GM18909 (cell line): ENCODE results near the gene ANO2.

Experiments
- ATAC-seq: cut with Tn5 transposase; IDR thresholded peaks from one replicate; pipeline ENCODE4 v1.9.1; 2021; ENCODE audit warnings: mild to moderate bottlenecking; ENCODE audit not compliant: unreplicated experiment, poor library complexity

The ANO2 gene

DNA sequence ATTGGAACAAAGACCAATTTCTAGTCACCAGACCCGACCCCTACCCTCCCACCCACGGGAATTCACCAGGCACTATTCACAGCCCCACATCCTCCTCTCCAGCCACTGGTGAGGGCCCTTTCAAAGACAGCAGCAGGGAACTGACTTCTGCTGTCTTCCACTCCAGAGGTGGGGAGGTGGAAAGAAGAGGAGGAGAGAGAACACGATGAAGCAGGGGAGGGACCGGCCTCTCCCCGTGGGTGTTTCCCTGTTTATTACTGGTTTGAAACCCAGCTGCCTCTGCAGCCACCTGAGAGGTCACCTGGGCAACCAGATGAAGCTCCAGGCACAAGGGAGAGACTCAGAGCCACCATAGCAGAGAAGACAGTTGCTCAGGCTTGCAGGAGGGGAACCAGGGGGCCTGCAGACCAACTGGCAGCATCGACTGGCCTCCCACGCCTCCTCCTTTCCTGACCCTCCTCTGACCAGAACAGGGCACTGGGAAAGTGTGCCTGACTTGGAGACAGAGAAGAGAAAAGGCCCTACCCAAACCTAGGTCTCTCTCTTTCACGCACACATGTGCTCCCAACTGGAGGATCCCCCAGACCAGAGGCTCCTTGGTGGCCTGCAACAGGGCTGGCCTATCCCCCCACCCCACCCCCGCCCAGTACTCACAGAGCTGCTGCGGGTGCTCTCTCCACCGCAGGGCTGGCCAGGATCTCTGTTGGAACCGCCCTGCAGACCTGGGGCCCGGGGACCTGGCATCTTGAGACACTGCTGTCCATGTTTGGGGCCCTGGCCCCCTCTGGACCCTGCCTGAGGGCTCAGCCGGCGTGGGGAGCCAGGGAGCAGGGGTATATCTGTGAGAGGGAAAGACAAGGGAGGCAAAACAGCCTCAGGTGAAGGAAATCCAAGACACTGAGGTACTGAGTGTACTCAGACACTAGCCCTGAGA lies 22.8 kb downstream of the ANO2 start:
- ATAC-seq, result no peak

- no peak for ATAC-seq
Observed at GRCh38 chr12:5921027-5921909, 23.8 kb downstream of the ANO2 start.

DNA sequence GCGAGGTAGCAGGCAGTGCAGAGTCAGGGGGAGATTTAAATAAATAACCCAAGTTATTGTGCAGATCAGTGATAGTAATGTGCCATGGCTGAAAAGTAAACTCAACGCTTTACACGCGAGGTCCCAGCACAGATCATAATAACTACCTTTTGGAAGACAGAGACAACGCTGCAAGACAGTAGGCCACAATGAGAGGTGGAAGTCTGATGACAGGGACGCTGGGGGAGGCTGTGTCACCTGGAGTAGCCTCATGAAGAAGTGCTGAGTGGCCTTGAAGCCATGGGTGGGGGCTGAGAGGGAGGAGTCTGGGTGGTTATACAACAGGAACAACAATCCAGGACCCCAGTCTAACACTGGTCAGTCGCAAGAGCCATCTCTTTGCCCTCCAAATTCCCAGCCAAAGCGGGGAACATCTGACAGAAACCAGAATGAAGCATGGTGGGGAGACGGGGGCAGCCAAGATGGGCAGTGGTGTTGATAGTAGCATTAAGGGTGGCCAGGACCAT lies 28.2 kb downstream of the ANO2 start:
- ATAC-seq, result no peak

GRCh38 chr12:5915511-5915910 lies 29.5 kb downstream of the ANO2 start:
- ATAC-seq, result no peak

DNA sequence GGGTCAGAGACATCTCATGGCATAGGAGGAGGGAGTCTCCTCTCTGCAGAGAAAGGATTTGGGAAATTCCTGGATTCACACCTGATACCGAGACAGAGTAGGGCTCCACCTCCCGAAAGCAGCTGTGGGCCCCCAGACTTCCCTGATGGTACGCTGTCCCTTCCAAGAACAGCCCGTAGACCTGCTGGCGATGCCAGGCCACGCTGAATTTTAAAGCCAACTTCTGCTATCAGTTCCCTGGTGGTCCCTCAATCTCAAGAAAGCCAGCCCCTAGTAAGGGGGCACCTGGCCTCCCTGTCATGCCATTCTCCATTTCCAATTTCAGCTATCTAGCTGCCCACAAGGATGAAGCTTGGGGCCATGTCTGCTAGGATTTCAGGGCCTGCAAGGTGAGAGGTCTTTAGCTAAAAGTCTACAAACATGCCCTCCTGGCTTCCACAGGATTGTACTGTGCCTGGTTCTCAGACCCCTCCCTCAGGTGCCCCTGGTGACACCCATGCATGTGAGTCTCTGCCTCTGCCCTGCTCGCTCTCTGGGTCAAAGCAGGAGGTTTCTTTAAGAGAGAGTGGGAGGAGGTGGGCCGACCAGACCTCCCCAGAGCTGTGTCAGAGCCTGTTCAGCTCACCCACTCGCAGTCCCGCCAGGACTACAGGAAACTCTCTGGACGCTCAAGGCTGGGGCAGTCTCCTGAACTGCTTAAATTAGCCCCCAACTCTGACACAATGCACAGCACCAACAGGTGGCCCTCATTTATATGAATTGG lies 30.5 kb downstream of the ANO2 start:
- no peak for ATAC-seq

GRCh38 chr12:5913387-5913786 lies 31.7 kb downstream of the ANO2 start:
- ATAC-seq, result no peak

GRCh38 chr12:5912437-5913334 lies 32.4 kb downstream of the ANO2 start:
- no peak for ATAC-seq

DNA sequence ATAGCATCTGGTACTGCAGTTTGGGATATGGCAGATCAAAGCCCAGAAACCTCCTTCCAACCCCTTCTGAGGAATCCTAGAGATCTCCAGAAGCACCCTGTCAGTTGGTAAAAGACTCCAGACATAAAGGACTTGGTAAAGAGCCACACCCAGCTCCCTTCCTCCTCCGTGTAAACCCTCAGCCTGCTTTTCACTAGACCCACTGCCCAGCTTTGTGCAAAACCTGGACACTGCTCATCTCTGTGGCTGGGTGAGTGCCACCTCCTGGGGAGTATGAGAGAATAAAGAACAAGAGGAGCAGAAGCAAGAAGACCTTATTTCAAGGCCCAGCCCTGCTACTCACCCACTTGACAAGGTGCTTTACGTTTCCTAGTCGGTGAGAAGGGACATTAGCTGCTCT lies 33.0 kb downstream of the ANO2 start:
- ATAC-seq, result no peak

GRCh38 chr12:5910790-5911548 lies 34.1 kb downstream of the ANO2 start:
- no peak for ATAC-seq

DNA sequence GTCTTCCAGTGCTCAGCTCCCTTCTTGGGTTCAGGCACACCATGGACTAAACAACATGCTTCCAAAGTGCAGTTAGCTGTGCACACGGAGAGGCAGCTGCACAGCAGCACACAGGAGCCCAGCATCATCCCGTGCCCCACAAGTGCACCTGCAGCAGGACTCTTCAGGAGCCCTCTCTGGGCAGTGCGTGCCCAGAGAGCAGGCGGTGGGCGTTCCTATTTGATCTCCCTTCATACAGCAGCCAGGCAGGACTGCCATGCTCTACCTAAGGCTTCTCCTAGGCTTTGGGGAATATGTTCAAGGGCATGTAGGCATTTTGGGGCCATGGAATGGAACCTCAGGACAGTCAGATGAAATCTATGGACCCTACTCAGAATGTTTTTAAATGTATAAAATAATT lies 35.5 kb downstream of the ANO2 start:
- no peak for ATAC-seq

GRCh38 chr12:5908251-5908650 lies 36.8 kb downstream of the ANO2 start:
- no peak for ATAC-seq

DNA sequence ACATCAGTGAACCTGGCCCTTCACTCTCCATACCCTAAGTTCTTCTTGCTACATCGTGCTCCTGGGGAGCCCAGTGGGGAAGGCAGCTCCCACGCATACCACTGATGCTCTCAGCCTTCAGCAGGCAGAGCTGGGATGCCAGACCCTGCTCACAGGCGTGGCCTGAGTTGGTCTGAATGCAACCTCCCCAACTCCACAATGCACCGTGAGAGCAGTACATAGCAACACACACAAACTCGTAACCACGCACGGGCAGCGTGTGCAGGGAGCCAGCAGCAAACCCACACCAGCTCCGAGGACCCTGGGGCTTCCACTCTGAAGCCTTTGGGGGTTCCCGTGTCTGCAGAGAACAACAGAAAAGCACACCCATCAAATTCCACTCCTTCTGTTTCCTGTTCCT lies 37.3 kb downstream of the ANO2 start:
- ATAC-seq, result no peak

DNA sequence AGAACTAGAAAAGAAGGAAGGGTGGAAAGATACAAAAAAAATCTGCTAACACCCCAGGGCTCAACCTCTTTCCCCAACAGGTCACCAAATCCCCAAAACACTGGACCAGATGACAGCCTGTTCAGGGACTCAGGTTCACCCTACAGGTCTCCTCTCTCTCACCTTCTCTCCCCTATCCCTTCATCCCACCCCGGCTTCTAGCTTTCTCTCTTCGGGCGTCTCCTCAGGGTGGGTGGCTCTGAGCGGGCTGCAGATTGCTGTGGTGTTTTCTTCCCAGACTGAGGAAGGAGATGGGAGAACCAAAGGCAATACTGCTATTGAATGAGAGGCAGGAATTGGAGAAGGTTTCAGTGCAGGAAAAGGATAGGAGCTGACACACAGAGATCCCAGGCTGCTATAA lies 39.3 kb downstream of the ANO2 start:
- ATAC-seq, result no peak

GRCh38 chr12:5904969-5905368 lies 40.1 kb downstream of the ANO2 start:
- ATAC-seq, result no peak

DNA sequence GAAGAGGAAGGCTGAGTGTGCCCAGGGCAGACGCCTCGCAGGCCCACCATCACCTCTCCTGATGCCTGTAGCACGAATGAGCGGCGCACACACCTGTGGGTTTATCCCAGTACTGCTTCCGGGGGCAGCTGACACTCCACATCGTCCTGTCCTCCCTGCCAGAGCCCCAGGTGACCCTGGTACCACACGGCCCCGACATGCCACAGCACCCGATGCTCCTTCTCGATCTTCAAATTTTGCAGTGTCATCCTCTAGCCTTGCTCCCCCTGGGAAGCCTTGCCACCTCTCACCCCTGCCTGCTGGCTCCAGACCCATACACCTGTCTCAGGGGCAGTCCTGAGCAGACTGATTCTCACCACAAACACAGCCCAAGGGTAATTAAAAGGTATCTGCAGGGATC lies 40.6 kb downstream of the ANO2 start:
- no peak for ATAC-seq

GRCh38 chr12:5902736-5903135 lies 42.3 kb downstream of the ANO2 start:
- ATAC-seq, result no peak

- ATAC-seq, result no peak
Observed at GRCh38 chr12:5901416-5901815, 43.6 kb downstream of the ANO2 start.

- no peak for ATAC-seq
Observed at GRCh38 chr12:5900533-5901205, 44.4 kb downstream of the ANO2 start.
